K562 (cell line): ENCODE measurements around the gene BTD. TPM values are rescaled to one million over a fixed set of nuclear protein-coding genes. Genes with fewer than 3 reads are reported as not detected.

ENCODE experiments used
- ATF6 ChIP-seq: sonication (generic); formaldehyde crosslinking; IDR thresholded peaks from 2 replicates; pipeline ENCODE4 v1.4.0; 2020; ENCODE audit warnings: mild to moderate bottlenecking, missing genetic modification reagents
- FOS ChIP-seq: IDR thresholded peaks from 3 replicates; pipeline ENCODE4 v1.6.1; 2011; ENCODE audit not compliant: insufficient read length; ENCODE audit errors: extremely low read depth
- MCM2 ChIP-seq: fragments of 450-650 bp; IDR thresholded peaks from 2 replicates; pipeline ENCODE4 v1.6.1; 2017; ENCODE audit warnings: low read depth, mild to moderate bottlenecking
- MCM3 ChIP-seq: fragments of 450-650 bp; IDR thresholded peaks from 2 replicates; pipeline ENCODE4 v1.6.1; 2016
- PHB2 ChIP-seq: fragments of 450-650 bp; IDR thresholded peaks from 2 replicates; pipeline ENCODE4 v1.6.1; 2017; ENCODE audit warnings: low read depth
- POLR2A ChIP-seq: fragments of 450-650 bp; conservative IDR thresholded peaks from 2 replicates; pipeline ENCODE4 v1.6.1; 2016
- RBM22 ChIP-seq: fragments of 200-400 bp; formaldehyde crosslinking; IDR thresholded peaks from 2 replicates; pipeline ENCODE4 v1.6.1; 2018; ENCODE audit warnings: low read length, low read depth; ENCODE audit not compliant: poor library complexity, severe bottlenecking
- SP1 ChIP-seq: sonication (generic); formaldehyde crosslinking; IDR thresholded peaks from 2 replicates; pipeline ENCODE4 v1.8.1; 2022; ENCODE audit warnings: mild to moderate bottlenecking, missing genetic modification reagents
- SPI1 ChIP-seq: IDR thresholded peaks from 2 replicates; pipeline ENCODE4 v1.6.1; 2011; ENCODE audit warnings: low read depth, low read length, control low read depth, borderline replicate concordance
- STAT6 ChIP-seq: sonication (generic); formaldehyde crosslinking; IDR thresholded peaks from 2 replicates; pipeline ENCODE4 v1.8.1; 2023; ENCODE audit warnings: mild to moderate bottlenecking, missing genetic modification reagents
- TCF7L2 ChIP-seq: fragments of 150-350 bp; IDR thresholded peaks from 2 replicates; pipeline ENCODE4 v1.6.1; 2016; ENCODE audit warnings: low read depth, mild to moderate bottlenecking, low read length, moderate library complexity
- TGIF2 ChIP-seq: sonication (generic); formaldehyde crosslinking; IDR thresholded peaks from 2 replicates; pipeline ENCODE4 v1.8.1; 2022; ENCODE audit warnings: mild to moderate bottlenecking, missing genetic modification reagents, moderate library complexity
- YY1 ChIP-seq, 3 experiments: IDR thresholded peaks; 2 replicates each; pipeline ENCODE4 v1.6.1; 2011; ENCODE audit warnings: low read length in 2 of 3, mild to moderate bottlenecking in 2 of 3, moderate library complexity in 2 of 3, borderline replicate concordance in 1 of 3, control low read depth in 1 of 3, low read depth in 1 of 3; ENCODE audit not compliant: insufficient read depth in 3 of 3, insufficient replicate concordance in 2 of 3, control insufficient read depth in 1 of 3, insufficient read length in 1 of 3; ENCODE audit errors: extremely low read depth in 1 of 3
- ZBTB43 ChIP-seq: sonication (generic); formaldehyde crosslinking; IDR thresholded peaks from 2 replicates; pipeline ENCODE4 v1.8.0; 2023; ENCODE audit warnings: mild to moderate bottlenecking, missing genetic modification reagents
- ZKSCAN3 ChIP-seq: fragments of 250-450 bp; sonication (Bioruptor Pico); IDR thresholded peaks from 2 replicates; pipeline ENCODE4 v1.4.0; 2020
- ZNF146 ChIP-seq: IDR thresholded peaks from one replicate; pipeline ENCODE4 v1.6.1; 2018; ENCODE audit warnings: missing compliant biosample characterization; ENCODE audit not compliant: unreplicated experiment
- ZNF232 ChIP-seq: sonication (generic); formaldehyde crosslinking; IDR thresholded peaks from 2 replicates; pipeline ENCODE4 v1.8.0; 2022; ENCODE audit warnings: mild to moderate bottlenecking, missing genetic modification reagents
- ZNF740 ChIP-seq, 3 experiments: fragments of 200-800 bp in 1 of 3; sonication (Bioruptor generic) in 1 of 3; sonication (generic) in 1 of 3; formaldehyde crosslinking in 1 of 3; IDR thresholded peaks; 2 replicates each; pipeline versions ENCODE4 v1.6.1 to v1.8.0; 2016 to 2022; ENCODE audit warnings: mild to moderate bottlenecking in 2 of 3, missing compliant biosample characterization in 2 of 3, missing genetic modification characterization in 2 of 3, missing genetic modification reagents in 1 of 3
- ZNF780A ChIP-seq: fragments of 250-450 bp; sonication (Bioruptor Pico); IDR thresholded peaks from 2 replicates; pipeline ENCODE4 v1.5.0; 2021; ENCODE audit warnings: mild to moderate bottlenecking
- polyA plus RNA-seq, 8 experiments: library from polyadenylated mRNA; depleted of rRNA in 4 of 8; stranded (reverse) in 5 of 8; unstranded in 3 of 8; fragments of >200 nt; fragmentation: Nextera tagmentation in 2 of 8; fragmentation: Illumina TruSeq in 1 of 8; extraction: Ambion mirVana in 2 of 8; extraction: Trizol in 1 of 8; gene quantifications; 2 replicates each; pipeline versions ENCODE4 v1.2.1 to v1.2.3, GENCODE V29; 2011 to 2014; ENCODE audit warnings: inconsistent platforms in 1 of 8, missing spikeins in 1 of 8
- total RNA-seq, 7 experiments: library from RNA; depleted of rRNA in 6 of 7; stranded (reverse); fragments of >200 nt in 6 of 7; fragmentation: Illumina TruSeq in 2 of 7; extraction: Trizol in 2 of 7; gene quantifications; 2 replicates each; pipeline versions ENCODE4 v1.2.1 to v1.2.3, GENCODE V29; 2011 to 2021; ENCODE audit warnings: low replicate concordance in 1 of 7

BTD gene
- total and polyA plus RNA-seq, 9 of the 15 experiments (the other 6 are each of a cell fraction or from before 2014, with no cell fraction given), result 6.6 to 26.2 (median 10.6) TPM

DNA sequence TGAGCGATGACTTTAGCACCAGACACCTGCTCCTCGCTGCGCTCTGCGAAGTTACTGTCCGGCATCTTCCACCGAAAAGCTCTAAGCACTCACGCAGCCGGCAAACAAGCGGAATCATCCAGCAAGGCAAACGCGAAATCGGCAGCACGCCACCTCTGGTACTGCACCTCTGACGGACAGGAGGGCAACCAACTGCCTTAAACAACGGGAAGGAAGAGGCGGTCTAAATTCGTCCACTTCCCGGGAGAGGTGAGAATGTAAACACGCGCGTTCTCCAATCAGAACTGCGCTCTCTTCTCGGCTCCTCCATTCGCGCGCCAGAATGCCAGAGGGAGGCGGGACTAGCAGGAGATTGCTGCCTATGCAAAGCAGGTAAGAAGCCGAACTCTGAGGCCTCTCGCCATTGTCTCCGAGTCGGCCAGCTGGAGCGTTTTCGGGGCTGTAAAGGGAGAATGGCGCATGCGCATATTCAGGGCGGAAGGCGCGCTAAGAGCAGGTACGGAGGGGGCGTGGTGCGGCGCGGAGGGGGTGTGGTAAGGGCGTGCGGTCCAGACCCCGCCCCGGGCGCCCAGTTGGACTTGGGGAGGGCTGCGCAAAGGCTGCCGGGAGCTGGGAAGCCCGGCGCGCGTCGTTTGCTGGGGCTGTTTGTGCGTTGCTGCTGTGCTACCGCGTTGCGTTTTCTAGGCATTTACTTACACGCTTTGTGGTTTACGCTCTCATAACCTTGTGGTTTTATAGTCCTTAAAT lies at the start of gene BTD, which contains the start of gene HACL1 (continued):
- no peak for TF ChIP-seq STAT6
- peak in 2 of 3 experiments; percentile 65 to 71 for TF ChIP-seq YY1 (IDR thresholded peaks at IDR 0.05; ENCODE audit: borderline replicate concordance in 1 of 3, control insufficient read depth in 1 of 3, extremely low read depth in 1 of 3, insufficient read depth in 3 of 3, insufficient read length in 1 of 3, insufficient replicate concordance in 2 of 3, low read depth in 1 of 3, low read length in 2 of 3)
- no peak for TF ChIP-seq ZKSCAN3 (CRISPR knock-in tag)
- no peak for TF ChIP-seq MCM2
- TF ChIP-seq SPI1, result peak; percentile 48; the same call in 1 of the 2 replicates
- TF ChIP-seq MCM3, result no peak
- no peak for TF ChIP-seq PHB2
- no peak for TF ChIP-seq TCF7L2
- TF ChIP-seq ZNF146 (CRISPR knock-in tag), result no peak
- TF ChIP-seq FOS, result peak; percentile 93
- 0 out of 2 replicates have a peak, but pooled peaks have one; percentile 21 for TF ChIP-seq ATF6 (CRISPR knock-in tag)
- TF ChIP-seq ZNF780A, result no peak
- no peak for TF ChIP-seq RBM22
- 0 out of 2 replicates have a peak, but pooled peaks have one; percentile 40 for TF ChIP-seq ZNF740 (CRISPR knock-in tag; IDR thresholded peaks at IDR 0.05)
- no peak for TF ChIP-seq ZNF740 (tag; IDR thresholded peaks at IDR 0.05)
- TF ChIP-seq POLR2A, result peak; percentile 98
- no peak for TF ChIP-seq TGIF2 (CRISPR knock-in tag)
- TF ChIP-seq SP1 (CRISPR knock-in tag), result peak; percentile 97
- TF ChIP-seq ZNF232 (CRISPR knock-in tag), result no peak
- no peak for TF ChIP-seq ZBTB43 (CRISPR knock-in tag)
